ENCODE data around the gene TMEM258.

- TF ChIP-seq GATA2 (IDR thresholded peaks at IDR 0.05; ENCODE audit: low read depth, low read length), result no peak
- no peak for TF ChIP-seq GATA3 (IDR thresholded peaks at IDR 0.05; ENCODE audit: low read depth, low read length)
Measured at GRCh38 chr11:61784506-61784805, 7.9 kb downstream of the TMEM258 start.
